HepG2 (cell line): ENCODE measurements around the gene CTCF. TPM values are rescaled to one million over a fixed set of nuclear protein-coding genes. Genes with fewer than 3 reads are reported as not detected.

Experiments
- DNMT1 ChIP-seq: sonication (generic); formaldehyde crosslinking; IDR thresholded peaks from 2 replicates; pipeline ENCODE4 v1.5.1; 2020; ENCODE audit warnings: mild to moderate bottlenecking, missing genetic modification reagents
- HDAC1 ChIP-seq: sonication (generic); formaldehyde crosslinking; IDR thresholded peaks from 2 replicates; pipeline ENCODE4 v1.5.1; 2020; ENCODE audit warnings: mild to moderate bottlenecking, missing genetic modification reagents
- MIXL1 ChIP-seq: IDR thresholded peaks from 2 replicates; pipeline ENCODE4 v1.6.1; 2016
- PITX1 ChIP-seq: sonication (generic); formaldehyde crosslinking; IDR thresholded peaks from 2 replicates; pipeline ENCODE4 v1.5.1; 2020; ENCODE audit warnings: mild to moderate bottlenecking, missing genetic modification reagents
- SRSF9 ChIP-seq: fragments of 200-400 bp; formaldehyde crosslinking; IDR thresholded peaks from 2 replicates; pipeline ENCODE4 v1.6.1; 2018; ENCODE audit warnings: borderline replicate concordance, mild to moderate bottlenecking, low read depth, low read length; ENCODE audit not compliant: insufficient read depth, poor library complexity, severe bottlenecking
- YY1 ChIP-seq: IDR thresholded peaks from 2 replicates; pipeline ENCODE4 v1.6.1; 2011; ENCODE audit warnings: low read length, low read depth, moderate library complexity, mild to moderate bottlenecking; ENCODE audit not compliant: insufficient read depth, insufficient replicate concordance
- ZBTB8A ChIP-seq: sonication (generic); formaldehyde crosslinking; IDR thresholded peaks from 2 replicates; pipeline ENCODE4 v1.4.0; 2020; ENCODE audit warnings: mild to moderate bottlenecking, low read depth, missing genetic modification reagents, borderline replicate concordance
- ZNF143 ChIP-seq: sonication (generic); formaldehyde crosslinking; IDR thresholded peaks from 2 replicates; pipeline ENCODE4 v1.4.0; 2020; ENCODE audit warnings: missing genetic modification reagents
- ZNF296 ChIP-seq: sonication (generic); formaldehyde crosslinking; conservative IDR thresholded peaks from 2 replicates; pipeline ENCODE4 v1.5.0; 2020; ENCODE audit warnings: mild to moderate bottlenecking, missing genetic modification reagents
- polyA plus RNA-seq, 8 experiments: library from polyadenylated mRNA; depleted of rRNA in 3 of 8; stranded (reverse) in 7 of 8; unstranded in 1 of 8; fragments of >200 nt; fragmentation: Illumina TruSeq in 4 of 8; extraction: Trizol in 4 of 8; gene quantifications; 2 replicates each; pipeline versions ENCODE4 v1.2.1 to v1.2.3, GENCODE V29; 2011 to 2016; ENCODE audit warnings: low read depth in 4 of 8, missing spikeins in 1 of 8, mixed read lengths in 1 of 8; ENCODE audit not compliant: insufficient read depth in 1 of 8
- total RNA-seq, 5 experiments: library from RNA; depleted of rRNA; stranded (reverse); fragments of >200 nt; fragmentation: Illumina TruSeq; extraction: Trizol; gene quantifications; 2 replicates each; pipeline ENCODE4 v1.2.3, GENCODE V29; 2016; ENCODE audit warnings: low read depth in 1 of 5
- TF ChIP-seq, protein P1 (sequence below): sonication (generic); formaldehyde crosslinking; IDR thresholded peaks from 2 replicates; pipeline ENCODE4 v1.4.0; 2020; ENCODE audit warnings: missing genetic modification reagents
- TF ChIP-seq, protein P2 (sequence below): sonication (generic); formaldehyde crosslinking; IDR thresholded peaks from 2 replicates; pipeline ENCODE4 v1.4.0; 2020; ENCODE audit warnings: low read depth, missing genetic modification reagents
- TF ChIP-seq, protein P3 (sequence below): sonication (generic); formaldehyde crosslinking; IDR thresholded peaks from 2 replicates; pipeline ENCODE4 v1.5.0; 2020; ENCODE audit warnings: missing genetic modification reagents
- TF ChIP-seq, protein P4 (sequence below): sonication (generic); formaldehyde crosslinking; IDR thresholded peaks from 2 replicates; pipeline ENCODE4 v1.4.0; 2020; ENCODE audit warnings: missing genetic modification reagents, borderline replicate concordance
- TF ChIP-seq, protein P5 (sequence below): sonication (generic); formaldehyde crosslinking; conservative IDR thresholded peaks from 2 replicates; pipeline ENCODE4 v1.4.0; 2020; ENCODE audit warnings: missing genetic modification reagents

CTCF gene
- total and polyA plus RNA-seq, 2 of the 13 experiments (the other 11 are each of a cell fraction or from before 2014, with no cell fraction given): 19.5 to 37.5 TPM

GRCh38 chr16:67666559-67667452 is 104.5 kb downstream of the CTCF start, which contains the start of the genes C16orf86 and ENKD1 (continued):
- TF ChIP-seq, protein P1, sequence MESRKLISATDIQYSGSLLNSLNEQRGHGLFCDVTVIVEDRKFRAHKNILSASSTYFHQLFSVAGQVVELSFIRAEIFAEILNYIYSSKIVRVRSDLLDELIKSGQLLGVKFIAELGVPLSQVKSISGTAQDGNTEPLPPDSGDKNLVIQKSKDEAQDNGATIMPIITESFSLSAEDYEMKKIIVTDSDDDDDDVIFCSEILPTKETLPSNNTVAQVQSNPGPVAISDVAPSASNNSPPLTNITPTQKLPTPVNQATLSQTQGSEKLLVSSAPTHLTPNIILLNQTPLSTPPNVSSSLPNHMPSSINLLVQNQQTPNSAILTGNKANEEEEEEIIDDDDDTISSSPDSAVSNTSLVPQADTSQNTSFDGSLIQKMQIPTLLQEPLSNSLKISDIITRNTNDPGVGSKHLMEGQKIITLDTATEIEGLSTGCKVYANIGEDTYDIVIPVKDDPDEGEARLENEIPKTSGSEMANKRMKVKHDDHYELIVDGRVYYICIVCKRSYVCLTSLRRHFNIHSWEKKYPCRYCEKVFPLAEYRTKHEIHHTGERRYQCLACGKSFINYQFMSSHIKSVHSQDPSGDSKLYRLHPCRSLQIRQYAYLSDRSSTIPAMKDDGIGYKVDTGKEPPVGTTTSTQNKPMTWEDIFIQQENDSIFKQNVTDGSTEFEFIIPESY: peak; percentile 6; the same call in 1 of the 2 replicates
- no peak for TF ChIP-seq SRSF9
- TF ChIP-seq DNMT1 (CRISPR knock-in tag): 0 out of 2 replicates have a peak, but pooled peaks have one; percentile 14
- TF ChIP-seq PITX1 (CRISPR knock-in tag): no peak
- TF ChIP-seq, protein P2, sequence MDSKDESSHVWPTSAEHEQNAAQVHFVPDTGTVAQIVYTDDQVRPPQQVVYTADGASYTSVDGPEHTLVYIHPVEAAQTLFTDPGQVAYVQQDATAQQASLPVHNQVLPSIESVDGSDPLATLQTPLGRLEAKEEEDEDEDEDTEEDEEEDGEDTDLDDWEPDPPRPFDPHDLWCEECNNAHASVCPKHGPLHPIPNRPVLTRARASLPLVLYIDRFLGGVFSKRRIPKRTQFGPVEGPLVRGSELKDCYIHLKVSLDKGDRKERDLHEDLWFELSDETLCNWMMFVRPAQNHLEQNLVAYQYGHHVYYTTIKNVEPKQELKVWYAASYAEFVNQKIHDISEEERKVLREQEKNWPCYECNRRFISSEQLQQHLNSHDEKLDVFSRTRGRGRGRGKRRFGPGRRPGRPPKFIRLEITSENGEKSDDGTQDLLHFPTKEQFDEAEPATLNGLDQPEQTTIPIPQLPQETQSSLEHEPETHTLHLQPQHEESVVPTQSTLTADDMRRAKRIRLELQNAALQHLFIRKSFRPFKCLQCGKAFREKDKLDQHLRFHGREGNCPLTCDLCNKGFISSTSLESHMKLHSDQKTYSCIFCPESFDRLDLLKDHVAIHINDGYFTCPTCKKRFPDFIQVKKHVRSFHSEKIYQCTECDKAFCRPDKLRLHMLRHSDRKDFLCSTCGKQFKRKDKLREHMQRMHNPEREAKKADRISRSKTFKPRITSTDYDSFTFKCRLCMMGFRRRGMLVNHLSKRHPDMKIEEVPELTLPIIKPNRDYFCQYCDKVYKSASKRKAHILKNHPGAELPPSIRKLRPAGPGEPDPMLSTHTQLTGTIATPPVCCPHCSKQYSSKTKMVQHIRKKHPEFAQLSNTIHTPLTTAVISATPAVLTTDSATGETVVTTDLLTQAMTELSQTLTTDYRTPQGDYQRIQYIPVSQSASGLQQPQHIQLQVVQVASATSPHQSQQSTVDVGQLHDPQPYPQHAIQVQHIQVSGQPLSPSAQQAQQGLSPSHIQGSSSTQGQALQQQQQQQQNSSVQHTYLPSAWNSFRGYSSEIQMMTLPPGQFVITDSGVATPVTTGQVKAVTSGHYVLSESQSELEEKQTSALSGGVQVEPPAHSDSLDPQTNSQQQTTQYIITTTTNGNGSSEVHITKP (CRISPR knock-in tag): 0 out of 2 replicates have a peak, but pooled peaks have one; percentile 51
- TF ChIP-seq, protein P3, sequence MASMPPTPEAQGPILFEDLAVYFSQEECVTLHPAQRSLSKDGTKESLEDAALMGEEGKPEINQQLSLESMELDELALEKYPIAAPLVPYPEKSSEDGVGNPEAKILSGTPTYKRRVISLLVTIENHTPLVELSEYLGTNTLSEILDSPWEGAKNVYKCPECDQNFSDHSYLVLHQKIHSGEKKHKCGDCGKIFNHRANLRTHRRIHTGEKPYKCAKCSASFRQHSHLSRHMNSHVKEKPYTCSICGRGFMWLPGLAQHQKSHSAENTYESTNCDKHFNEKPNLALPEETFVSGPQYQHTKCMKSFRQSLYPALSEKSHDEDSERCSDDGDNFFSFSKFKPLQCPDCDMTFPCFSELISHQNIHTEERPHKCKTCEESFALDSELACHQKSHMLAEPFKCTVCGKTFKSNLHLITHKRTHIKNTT (CRISPR knock-in tag): no peak
- TF ChIP-seq HDAC1 (CRISPR knock-in tag): peak; percentile 89
- TF ChIP-seq, protein P4, sequence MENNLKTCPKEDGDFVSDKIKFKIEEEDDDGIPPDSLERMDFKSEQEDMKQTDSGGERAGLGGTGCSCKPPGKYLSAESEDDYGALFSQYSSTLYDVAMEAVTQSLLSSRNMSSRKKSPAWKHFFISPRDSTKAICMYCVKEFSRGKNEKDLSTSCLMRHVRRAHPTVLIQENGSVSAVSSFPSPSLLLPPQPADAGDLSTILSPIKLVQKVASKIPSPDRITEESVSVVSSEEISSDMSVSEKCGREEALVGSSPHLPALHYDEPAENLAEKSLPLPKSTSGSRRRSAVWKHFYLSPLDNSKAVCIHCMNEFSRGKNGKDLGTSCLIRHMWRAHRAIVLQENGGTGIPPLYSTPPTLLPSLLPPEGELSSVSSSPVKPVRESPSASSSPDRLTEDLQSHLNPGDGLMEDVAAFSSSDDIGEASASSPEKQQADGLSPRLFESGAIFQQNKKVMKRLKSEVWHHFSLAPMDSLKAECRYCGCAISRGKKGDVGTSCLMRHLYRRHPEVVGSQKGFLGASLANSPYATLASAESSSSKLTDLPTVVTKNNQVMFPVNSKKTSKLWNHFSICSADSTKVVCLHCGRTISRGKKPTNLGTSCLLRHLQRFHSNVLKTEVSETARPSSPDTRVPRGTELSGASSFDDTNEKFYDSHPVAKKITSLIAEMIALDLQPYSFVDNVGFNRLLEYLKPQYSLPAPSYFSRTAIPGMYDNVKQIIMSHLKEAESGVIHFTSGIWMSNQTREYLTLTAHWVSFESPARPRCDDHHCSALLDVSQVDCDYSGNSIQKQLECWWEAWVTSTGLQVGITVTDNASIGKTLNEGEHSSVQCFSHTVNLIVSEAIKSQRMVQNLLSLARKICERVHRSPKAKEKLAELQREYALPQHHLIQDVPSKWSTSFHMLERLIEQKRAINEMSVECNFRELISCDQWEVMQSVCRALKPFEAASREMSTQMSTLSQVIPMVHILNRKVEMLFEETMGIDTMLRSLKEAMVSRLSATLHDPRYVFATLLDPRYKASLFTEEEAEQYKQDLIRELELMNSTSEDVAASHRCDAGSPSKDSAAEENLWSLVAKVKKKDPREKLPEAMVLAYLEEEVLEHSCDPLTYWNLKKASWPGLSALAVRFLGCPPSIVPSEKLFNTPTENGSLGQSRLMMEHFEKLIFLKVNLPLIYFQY (CRISPR knock-in tag): no peak; the same call in 1 of the 2 replicates
- no peak for TF ChIP-seq MIXL1
- TF ChIP-seq ZBTB8A (CRISPR knock-in tag): no peak
- TF ChIP-seq YY1: no peak
- TF ChIP-seq, protein P5, sequence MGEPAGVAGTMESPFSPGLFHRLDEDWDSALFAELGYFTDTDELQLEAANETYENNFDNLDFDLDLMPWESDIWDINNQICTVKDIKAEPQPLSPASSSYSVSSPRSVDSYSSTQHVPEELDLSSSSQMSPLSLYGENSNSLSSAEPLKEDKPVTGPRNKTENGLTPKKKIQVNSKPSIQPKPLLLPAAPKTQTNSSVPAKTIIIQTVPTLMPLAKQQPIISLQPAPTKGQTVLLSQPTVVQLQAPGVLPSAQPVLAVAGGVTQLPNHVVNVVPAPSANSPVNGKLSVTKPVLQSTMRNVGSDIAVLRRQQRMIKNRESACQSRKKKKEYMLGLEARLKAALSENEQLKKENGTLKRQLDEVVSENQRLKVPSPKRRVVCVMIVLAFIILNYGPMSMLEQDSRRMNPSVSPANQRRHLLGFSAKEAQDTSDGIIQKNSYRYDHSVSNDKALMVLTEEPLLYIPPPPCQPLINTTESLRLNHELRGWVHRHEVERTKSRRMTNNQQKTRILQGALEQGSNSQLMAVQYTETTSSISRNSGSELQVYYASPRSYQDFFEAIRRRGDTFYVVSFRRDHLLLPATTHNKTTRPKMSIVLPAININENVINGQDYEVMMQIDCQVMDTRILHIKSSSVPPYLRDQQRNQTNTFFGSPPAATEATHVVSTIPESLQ (CRISPR knock-in tag): no peak
- TF ChIP-seq ZNF296 (CRISPR knock-in tag): peak; percentile 75; the same call in 1 of the 2 replicates
- peak; percentile 96 for TF ChIP-seq ZNF143 (CRISPR knock-in tag)
